HCT116 (cell line): Measurements from ENCODE around the gene NEURL3.

Source experiments
- CTCF ChIP-seq, 3 experiments: fragments of 200-600 bp in 1 of 3; sonication (generic) in 1 of 3; IDR thresholded peaks in 2 of 3; conservative IDR thresholded peaks in 1 of 3; 2 replicates each; pipeline ENCODE4 v1.5.1; 2012 to 2017; ENCODE audit warnings: low read depth in 2 of 3, low read length in 2 of 3, antibody characterized with exemption in 1 of 3, borderline replicate concordance in 1 of 3, control low read depth in 1 of 3, mild to moderate bottlenecking in 1 of 3, mixed read lengths in 1 of 3, mixed run types in 1 of 3, moderate library complexity in 1 of 3; ENCODE audit not compliant: insufficient read depth in 1 of 3
- POLR2A ChIP-seq: IDR thresholded peaks from 2 replicates; pipeline ENCODE4 v1.7.0; 2011; ENCODE audit warnings: borderline replicate concordance; ENCODE audit not compliant: insufficient read depth, insufficient read length; ENCODE audit errors: extremely low read depth

- TF ChIP-seq CTCF (IDR thresholded peaks at IDR 0.05 in 2 of 3, conservative IDR thresholded peaks at IDR 0.05 in 1 of 3; ENCODE audit: borderline replicate concordance in 1 of 3, insufficient read depth in 1 of 3, low read depth in 2 of 3, low read length in 2 of 3) (no peak), POLR2A (no peak)
Measured at GRCh38 chr2:96535331-96535730, 30.2 kb upstream of the NEURL3 start.
